ENCODE results near the gene SSH3.

- no peak for TF ChIP-seq POLR2A (IDR thresholded peaks at IDR 0.05; ENCODE audit: low read length)
- TF ChIP-seq GATA1 (IDR thresholded peaks at IDR 0.05; ENCODE audit: low read depth, low read length): no peak
Observed at GRCh38 chr11:67280341-67280787, 23.0 kb upstream of the SSH3 start.
